DMS153 treated with DMSO at 0.1 percent for 48 hours (cell line): ENCODE results near the gene EXOC4.

Experiments
- DNase-seq: peaks from one replicate; lab custom pipeline; 2025; ENCODE audit not compliant: unreplicated experiment; lab: John Stamatoyannopoulos, UW

The EXOC4 gene

GRCh38 chr7:133482599-133482998, 229.7 kb downstream of the EXOC4 start:
- no peak for DNase-seq

GRCh38 chr7:133484086-133484485, 231.2 kb downstream of the EXOC4 start:
- no peak for DNase-seq

- no peak for DNase-seq
Measured at GRCh38 chr7:133489906-133490305, 237.0 kb downstream of the EXOC4 start.

- DNase-seq, result no peak
Measured at GRCh38 chr7:133491201-133491691, 238.4 kb downstream of the EXOC4 start.

GRCh38 chr7:133491846-133492652, 239.2 kb downstream of the EXOC4 start:
- DNase-seq, result no peak

- no peak for DNase-seq
Measured at GRCh38 chr7:133497061-133497460, 244.2 kb downstream of the EXOC4 start.

GRCh38 chr7:133501771-133502170, 248.9 kb downstream of the EXOC4 start:
- DNase-seq, result no peak

GRCh38 chr7:133502498-133502897, 249.6 kb downstream of the EXOC4 start:
- DNase-seq, result no peak

- no peak for DNase-seq
Measured at GRCh38 chr7:133502972-133503371, 250.1 kb downstream of the EXOC4 start.

GRCh38 chr7:133504825-133505224, 251.9 kb downstream of the EXOC4 start:
- DNase-seq, result no peak

GRCh38 chr7:133509822-133510221, 256.9 kb downstream of the EXOC4 start:
- no peak for DNase-seq

GRCh38 chr7:133510326-133511055, 257.6 kb downstream of the EXOC4 start:
- DNase-seq, result no peak

GRCh38 chr7:133511252-133511651, 258.4 kb downstream of the EXOC4 start:
- no peak for DNase-seq

GRCh38 chr7:133511708-133512107, 258.8 kb downstream of the EXOC4 start:
- DNase-seq, result no peak

GRCh38 chr7:133512560-133512959, 259.7 kb downstream of the EXOC4 start:
- no peak for DNase-seq

- DNase-seq, result no peak
Measured at GRCh38 chr7:133513608-133514007, 260.7 kb downstream of the EXOC4 start.

- no peak for DNase-seq
Measured at GRCh38 chr7:133514551-133514950, 261.7 kb downstream of the EXOC4 start.

- no peak for DNase-seq
Measured at GRCh38 chr7:133517766-133518165, 264.9 kb downstream of the EXOC4 start.

- no peak for DNase-seq
Measured at GRCh38 chr7:133518718-133519117, 265.8 kb downstream of the EXOC4 start.

GRCh38 chr7:133520248-133520647, 267.4 kb downstream of the EXOC4 start:
- DNase-seq, result no peak

- DNase-seq, result no peak
Measured at GRCh38 chr7:133522501-133522900, 269.6 kb downstream of the EXOC4 start.

GRCh38 chr7:133528796-133529195, 275.9 kb downstream of the EXOC4 start:
- DNase-seq, result no peak
